Testis (tissue), 3 donors: ENCODE data around the gene C11orf58. TPM values are rescaled to one million over a fixed set of nuclear protein-coding genes. Genes with fewer than 3 reads are reported as not detected.

Source experiments
- DNase-seq: peaks from one replicate; pipeline ENCODE4 v3.0.0-alpha.2; 2019
- H3K27ac ChIP-seq, 2 donors: fragments of 200-600 bp; sonication (generic); one replicate each; pipeline ENCODE4 v1.5.1; 2019
- H3K27me3 ChIP-seq: fragments of 200-600 bp; sonication (generic); one replicate; pipeline ENCODE4 v1.5.1; 2019
- H3K36me3 ChIP-seq: fragments of 200-600 bp; sonication (generic); one replicate; pipeline ENCODE4 v1.5.1; 2017; ENCODE audit warnings: low read depth; ENCODE audit errors: missing control alignments
- H3K4me1 ChIP-seq: fragments of 200-600 bp; sonication (generic); one replicate; pipeline ENCODE4 v1.5.1; 2019
- H3K4me3 ChIP-seq, 2 donors: fragments of 200-600 bp; sonication (generic); one replicate each; pipeline ENCODE4 v1.5.1; 2017 to 2019
- H3K9me3 ChIP-seq: fragments of 200-600 bp; sonication (generic); one replicate; pipeline ENCODE4 v1.5.1; 2017
- POLR2A ChIP-seq: fragments of 450-650 bp; IDR thresholded peaks from one replicate; pipeline ENCODE4 v1.6.1; 2017; ENCODE audit warnings: antibody characterized with exemption, mild to moderate bottlenecking, moderate library complexity
- WGBS, 2 donors: methylation state at CpG; one replicate each; pipeline ENCODE4 v1.1.5; 2018; 5-methylcytosine and 5-hydroxymethylcytosine counted together
- intact Hi-C: fragments of 100-400 bp; cut with DNase I; formaldehyde crosslinking; loops from one replicate; pipeline ENCODE4 v1.15.1; 2023; ENCODE audit warnings: low total_unique reads
- polyA plus RNA-seq: library from polyadenylated mRNA; stranded (reverse); fragments of 350-450 nt; fragmentation: Illumina TruSeq; extraction: RNeasy Lipid Tissue Mini Kit (QIAGEN cat#74804); gene quantifications from one replicate; pipeline ENCODE4 v1.2.3, GENCODE V29; 2014; ENCODE audit warnings: low read depth, low replicate concordance; ENCODE audit not compliant: insufficient read depth
- total RNA-seq, 2 donors: library from RNA; depleted of rRNA; stranded (reverse); fragments of >200 nt; gene quantifications; one replicate each; pipeline ENCODE4 v1.2.3, GENCODE V29; 2016
- TF ChIP-seq, protein P1 (sequence below), 3 experiments: fragments of 450-650 bp in 2 of 3; fragments of 200-600 bp in 1 of 3; sonication (generic) in 1 of 3; IDR thresholded peaks; one replicate each; pipeline ENCODE4 v1.5.1; 2016 to 2019; ENCODE audit warnings: antibody characterized with exemption in 3 of 3, mild to moderate bottlenecking in 2 of 3, moderate library complexity in 1 of 3

The C11orf58 gene
- total and polyA plus RNA-seq, 3 donors from 2014 or later, result 139 to 178 (median 153) TPM

DNA sequence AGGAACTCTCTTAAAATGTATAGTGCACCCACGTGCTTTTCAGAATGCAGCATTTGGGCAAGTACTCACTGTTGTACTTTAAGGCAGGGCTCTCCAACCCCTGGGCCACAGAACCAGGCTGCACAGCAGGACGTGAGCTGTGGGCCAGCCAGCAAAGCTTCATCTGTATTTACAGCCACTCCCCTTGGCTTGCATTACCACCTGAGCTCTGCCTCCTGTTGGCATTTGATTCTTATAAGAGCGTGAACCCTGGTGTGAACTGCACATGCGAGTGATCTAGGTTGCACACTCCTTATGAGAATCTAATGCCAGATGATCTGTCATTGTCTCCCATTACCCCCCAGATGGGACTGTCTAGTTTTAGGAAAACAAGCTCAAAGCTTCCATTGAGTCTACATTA, 3.0 kb downstream of the C11orf58 start:
- TF ChIP-seq, protein P1, sequence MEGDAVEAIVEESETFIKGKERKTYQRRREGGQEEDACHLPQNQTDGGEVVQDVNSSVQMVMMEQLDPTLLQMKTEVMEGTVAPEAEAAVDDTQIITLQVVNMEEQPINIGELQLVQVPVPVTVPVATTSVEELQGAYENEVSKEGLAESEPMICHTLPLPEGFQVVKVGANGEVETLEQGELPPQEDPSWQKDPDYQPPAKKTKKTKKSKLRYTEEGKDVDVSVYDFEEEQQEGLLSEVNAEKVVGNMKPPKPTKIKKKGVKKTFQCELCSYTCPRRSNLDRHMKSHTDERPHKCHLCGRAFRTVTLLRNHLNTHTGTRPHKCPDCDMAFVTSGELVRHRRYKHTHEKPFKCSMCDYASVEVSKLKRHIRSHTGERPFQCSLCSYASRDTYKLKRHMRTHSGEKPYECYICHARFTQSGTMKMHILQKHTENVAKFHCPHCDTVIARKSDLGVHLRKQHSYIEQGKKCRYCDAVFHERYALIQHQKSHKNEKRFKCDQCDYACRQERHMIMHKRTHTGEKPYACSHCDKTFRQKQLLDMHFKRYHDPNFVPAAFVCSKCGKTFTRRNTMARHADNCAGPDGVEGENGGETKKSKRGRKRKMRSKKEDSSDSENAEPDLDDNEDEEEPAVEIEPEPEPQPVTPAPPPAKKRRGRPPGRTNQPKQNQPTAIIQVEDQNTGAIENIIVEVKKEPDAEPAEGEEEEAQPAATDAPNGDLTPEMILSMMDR (IDR thresholded peaks at IDR 0.05), result no peak
- TF ChIP-seq POLR2A, result no peak
- peaks cover 13% of the 10 kb centered on the region for H3K4me1 ChIP-seq
- H3K27me3 ChIP-seq, result no peaks in the 10 kb centered on the region
- H3K9me3 ChIP-seq, result no peaks in the 10 kb centered on the region
- intact Hi-C loops, result no loop called here
- DNase-seq, result no peak
- 66 to 73% methylated on average over 4 of the region's 4 CpGs for WGBS, 2 donors
- H3K4me3 ChIP-seq, result no peak overlapping the region
- H3K27ac ChIP-seq, result no peak overlapping the region
- no peaks in the 10 kb centered on the region for H3K36me3 ChIP-seq

DNA sequence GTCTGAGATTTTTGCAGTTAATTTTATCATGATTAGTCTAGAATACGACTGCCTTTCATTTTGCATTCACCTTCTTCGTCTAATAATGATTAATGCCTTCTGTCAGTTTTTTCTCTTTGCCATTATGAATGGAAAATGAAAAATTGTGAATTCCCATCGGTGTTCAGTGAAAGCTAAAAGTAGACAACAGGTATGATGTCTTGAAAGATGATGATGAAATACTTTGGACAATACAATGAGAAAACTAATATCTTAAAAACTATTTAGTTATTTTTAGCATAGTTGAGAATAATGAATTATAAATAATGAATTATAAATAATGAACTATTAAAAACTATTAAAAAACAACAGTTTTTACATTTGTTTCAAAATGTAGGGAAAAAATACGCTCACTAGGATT, 5.0 kb downstream of the C11orf58 start:
- 89 to 92% methylated on average over 4 of the region's 4 CpGs for WGBS, 2 donors
- Histone ChIP-seq H3K9me3 (no peaks in the 10 kb centered on the region), H3K27ac (no peak overlapping the region), H3K4me3 (no peak overlapping the region), H3K4me1 (peaks cover 13% of the 10 kb centered on the region), H3K27me3 (no peaks in the 10 kb centered on the region), H3K36me3 (no peaks in the 10 kb centered on the region)
- intact Hi-C loops, result no loop called here
- no peak for TF ChIP-seq POLR2A
- TF ChIP-seq, protein P1 (IDR thresholded peaks at IDR 0.05), result no peak
- no peak for DNase-seq

DNA sequence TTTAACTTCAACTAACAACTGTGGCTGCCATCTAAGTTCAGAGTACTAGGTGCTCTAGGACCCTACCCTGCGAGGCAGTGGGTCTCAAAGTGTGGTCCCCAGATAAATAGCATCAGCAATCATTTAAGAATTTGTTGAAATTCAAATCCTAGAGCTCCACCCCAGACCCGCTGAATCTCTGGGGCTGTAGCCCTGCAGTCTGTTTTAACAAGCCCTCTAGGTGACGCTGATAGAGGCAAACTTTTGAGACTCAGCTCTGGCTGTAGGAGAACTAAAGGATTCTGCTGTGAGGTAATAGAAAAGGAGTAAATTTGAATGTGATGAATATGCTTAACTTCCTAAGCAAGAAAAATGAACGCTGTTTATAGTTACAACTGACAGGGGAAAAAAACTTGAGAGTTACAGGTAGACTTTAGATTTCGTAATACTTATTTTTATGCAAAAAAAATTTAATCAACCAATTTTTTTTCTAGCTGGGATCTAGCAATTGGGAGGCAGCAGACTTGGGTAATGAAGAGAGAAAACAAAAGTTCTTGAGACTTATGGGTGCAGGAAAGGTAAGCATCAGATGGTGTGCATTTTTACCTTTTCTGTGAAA, 5.8 kb downstream of the C11orf58 start:
- H3K4me1 ChIP-seq, result peaks cover 13% of the 10 kb centered on the region
- no peak for DNase-seq
- 89 to 95% methylated on average over 5 of the region's 5 CpGs for WGBS, 2 donors
- no peaks in the 10 kb centered on the region for H3K36me3 ChIP-seq
- no peaks in the 10 kb centered on the region for H3K9me3 ChIP-seq
- no peak overlapping the region for H3K27ac ChIP-seq
- TF ChIP-seq, protein P1 (IDR thresholded peaks at IDR 0.05), result no peak
- TF ChIP-seq POLR2A, result no peak
- H3K27me3 ChIP-seq, result no peaks in the 10 kb centered on the region
- intact Hi-C loops, result no loop called here
- H3K4me3 ChIP-seq, result no peak overlapping the region

DNA sequence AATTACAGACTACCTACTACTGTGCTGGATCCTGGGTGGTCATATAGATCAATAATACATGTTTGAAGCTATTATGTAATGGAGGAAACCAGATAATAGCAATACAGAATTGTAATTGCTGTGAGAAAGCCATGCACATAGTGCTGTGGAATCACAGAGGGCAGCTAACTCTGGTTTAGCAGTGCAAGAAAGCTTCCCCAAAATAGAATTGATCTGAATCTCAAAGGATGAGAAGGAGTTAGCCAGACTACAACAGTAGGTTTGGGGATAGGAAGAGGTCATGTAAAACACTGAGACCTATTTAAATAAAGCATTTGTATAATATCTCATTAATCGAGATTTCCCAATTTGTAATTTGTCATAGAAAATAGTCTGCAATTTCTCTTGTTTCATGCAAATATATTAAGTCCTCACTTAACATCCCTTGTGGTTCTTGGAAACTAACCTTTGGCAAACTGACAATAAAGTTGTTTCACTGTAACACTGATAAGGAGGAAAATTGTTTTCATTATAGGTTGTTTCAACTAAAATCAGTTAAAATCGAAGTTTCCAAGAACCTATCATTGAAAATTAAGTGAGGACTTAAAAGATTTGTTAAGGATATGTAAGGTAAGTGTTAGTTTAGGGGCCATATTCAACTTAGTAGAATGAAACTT, 7.6 kb downstream of the C11orf58 start:
- Histone ChIP-seq H3K4me1 (peaks cover 9% of the 10 kb centered on the region), H3K27ac (no peak overlapping the region), H3K4me3 (no peak overlapping the region), H3K27me3 (no peaks in the 10 kb centered on the region), H3K9me3 (no peaks in the 10 kb centered on the region), H3K36me3 (no peaks in the 10 kb centered on the region)
- 74 to 79% methylated on average over 2 of the region's 2 CpGs for WGBS, 2 donors
- DNase-seq, result no peak
- no peak for TF ChIP-seq POLR2A
- TF ChIP-seq, protein P1 (IDR thresholded peaks at IDR 0.05), result no peak
- intact Hi-C loops, result no loop called here

DNA sequence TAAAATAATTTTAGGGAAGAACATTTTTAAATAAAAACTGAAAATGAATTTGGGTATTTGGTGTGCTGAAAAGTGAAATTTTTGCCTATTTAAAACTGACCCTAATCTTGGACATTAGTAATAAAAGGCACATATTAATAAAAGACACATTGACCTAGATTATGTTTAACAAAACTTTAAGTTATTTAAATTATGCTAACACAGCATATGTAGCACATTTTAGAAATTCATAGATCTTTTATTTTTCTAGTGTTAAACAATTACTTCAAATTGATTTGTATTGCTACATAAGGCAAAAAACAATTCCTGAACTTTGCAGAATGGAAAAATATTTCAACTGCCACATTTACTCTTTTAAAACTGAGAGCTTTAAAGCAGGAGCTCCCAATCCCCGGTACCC, 10.6 kb downstream of the C11orf58 start:
- 100% methylated on average over 1 of the region's 1 CpG for WGBS, 2 donors
- no peak for DNase-seq
- no peaks in the 10 kb centered on the region for H3K36me3 ChIP-seq
- intact Hi-C loops, result no loop called here
- H3K4me1 ChIP-seq, result peaks cover 2% of the 10 kb centered on the region
- no peaks in the 10 kb centered on the region for H3K9me3 ChIP-seq
- H3K27me3 ChIP-seq, result no peaks in the 10 kb centered on the region
- TF ChIP-seq POLR2A, result no peak
- TF ChIP-seq, protein P1 (IDR thresholded peaks at IDR 0.05), result no peak
- no peak overlapping the region for H3K27ac ChIP-seq
- H3K4me3 ChIP-seq, result no peak overlapping the region
